ENCODE data around the gene LRRC3.

The LRRC3 gene

DNA sequence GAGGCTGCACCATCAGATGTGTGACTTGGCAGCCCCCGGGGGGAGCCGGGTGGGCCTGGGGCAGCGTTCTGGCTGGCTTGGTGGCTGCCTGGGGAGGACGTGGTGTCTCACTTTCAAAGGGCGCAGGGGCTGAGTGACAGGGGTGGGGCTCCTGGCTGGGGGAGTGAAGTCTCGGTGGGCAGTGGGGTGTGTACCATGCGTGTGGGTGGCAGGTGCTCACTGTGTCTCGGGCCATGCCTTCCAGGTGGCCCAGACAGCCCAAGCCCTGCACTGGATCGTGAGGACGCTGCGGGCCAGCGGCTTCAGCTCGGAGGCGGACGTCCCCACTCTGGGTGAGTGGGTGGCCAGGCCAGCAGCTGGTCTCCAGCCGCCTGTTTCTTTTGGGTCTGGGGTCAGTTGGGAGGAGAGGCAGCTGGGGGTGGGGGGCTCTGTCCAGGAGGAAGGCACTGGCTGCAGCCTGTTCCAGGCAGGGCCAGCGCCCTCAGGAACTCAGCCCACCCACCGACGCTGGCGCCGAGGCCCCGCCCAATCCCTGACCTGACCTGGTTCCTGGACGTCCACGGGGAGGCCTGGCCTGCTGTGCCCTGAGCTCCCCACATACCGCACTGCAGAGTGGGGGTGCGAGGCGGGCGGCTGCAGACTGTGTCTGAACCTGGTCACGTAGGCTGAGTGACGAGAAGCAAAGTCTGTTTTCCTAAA, 30.6 kb upstream of the LRRC3 start:
- DNase-seq, result no peak

DNA sequence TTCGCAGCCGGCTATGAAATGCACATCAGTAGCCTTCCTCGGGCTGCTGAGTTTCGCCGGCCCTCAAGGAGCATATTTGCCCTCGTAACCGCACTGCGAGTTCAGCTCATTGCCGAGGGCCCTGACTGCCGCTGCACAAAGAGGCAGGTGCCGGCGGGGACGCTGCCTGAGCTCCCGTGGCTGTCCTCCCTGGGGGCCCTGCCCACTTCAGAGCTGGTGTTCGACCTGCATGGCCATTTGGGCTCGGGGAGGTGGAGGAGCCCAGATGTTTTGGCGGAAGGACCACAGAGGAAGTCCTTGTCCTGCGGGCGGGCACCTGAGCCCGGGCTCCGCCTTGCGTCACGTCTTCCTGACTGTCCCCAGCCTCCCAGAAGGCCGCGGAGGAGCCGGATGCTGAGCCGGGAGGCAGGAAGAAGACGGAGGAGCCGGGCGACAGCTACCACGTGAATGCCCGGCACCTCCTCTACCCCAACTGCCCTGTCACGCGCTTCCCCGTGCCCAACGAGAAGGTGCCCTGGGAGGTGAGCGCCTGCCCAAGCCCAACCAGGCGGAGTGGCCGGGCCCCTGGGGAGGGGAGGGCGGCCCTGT, 29.9 kb upstream of the LRRC3 start:
- no peak for DNase-seq

DNA sequence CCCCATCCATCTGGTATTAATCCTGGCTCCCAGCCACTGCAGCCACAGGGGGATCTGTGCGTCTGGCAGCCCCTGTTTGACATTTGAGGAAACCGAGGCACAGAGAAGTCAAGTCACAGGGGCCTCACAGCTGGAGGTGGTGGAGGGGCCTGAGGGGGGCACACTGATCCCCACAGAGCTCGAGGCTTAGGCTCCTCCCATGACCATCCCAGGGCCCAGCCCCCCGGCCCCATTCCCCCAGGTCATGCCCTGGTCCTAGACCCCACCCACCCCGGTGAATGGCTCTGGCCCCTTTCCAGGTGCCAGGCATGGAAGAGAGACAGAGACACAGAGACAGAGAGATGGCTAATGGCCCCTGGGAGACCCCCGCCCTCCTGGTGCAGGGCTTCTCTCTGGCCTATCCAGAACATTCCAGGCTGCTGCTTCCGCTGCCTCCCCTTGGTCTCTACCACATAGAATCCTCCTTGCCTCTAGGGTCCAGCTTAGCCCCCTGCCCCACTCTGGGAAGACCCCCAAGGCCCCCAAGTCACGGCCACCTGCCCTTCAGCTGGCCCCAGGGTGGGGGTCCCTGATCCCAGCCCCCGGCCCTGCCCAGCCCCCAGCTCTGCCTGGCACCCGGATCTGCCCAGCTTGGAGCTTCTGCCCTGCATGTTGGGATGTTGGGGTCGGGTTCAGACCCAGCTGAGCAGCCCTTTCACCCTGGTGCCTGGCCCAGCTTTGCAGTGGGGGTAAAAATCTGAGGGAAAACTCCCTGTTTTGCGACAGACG, 29.2 kb upstream of the LRRC3 start:
- no peak for DNase-seq

DNA sequence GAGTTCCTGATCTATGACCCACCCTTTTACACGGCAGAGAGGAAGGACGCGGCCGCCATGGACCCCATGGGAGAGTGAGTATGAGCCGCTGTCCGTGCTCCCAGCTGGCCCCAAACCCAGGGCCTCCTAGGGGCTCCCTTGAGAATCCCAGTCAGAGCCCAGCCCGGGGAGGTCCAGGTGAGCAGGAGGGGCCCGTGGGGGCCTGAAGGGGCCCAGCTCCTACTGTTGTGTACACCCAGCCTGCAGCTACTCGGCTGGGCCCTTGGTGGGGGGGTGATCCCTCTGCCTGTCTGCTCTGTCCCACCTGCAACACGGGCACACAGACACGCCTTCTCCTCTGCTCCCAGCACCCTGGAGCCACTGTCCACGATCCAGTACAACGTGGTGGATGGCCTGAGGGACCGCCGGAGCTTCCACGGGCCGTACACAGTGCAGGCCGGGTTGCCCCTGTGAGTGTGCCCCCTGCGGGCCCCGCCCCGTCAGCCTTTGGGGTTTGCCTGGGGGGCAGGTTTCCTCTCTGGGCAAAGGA, 28.6 kb upstream of the LRRC3 start:
- no peak for DNase-seq

DNA sequence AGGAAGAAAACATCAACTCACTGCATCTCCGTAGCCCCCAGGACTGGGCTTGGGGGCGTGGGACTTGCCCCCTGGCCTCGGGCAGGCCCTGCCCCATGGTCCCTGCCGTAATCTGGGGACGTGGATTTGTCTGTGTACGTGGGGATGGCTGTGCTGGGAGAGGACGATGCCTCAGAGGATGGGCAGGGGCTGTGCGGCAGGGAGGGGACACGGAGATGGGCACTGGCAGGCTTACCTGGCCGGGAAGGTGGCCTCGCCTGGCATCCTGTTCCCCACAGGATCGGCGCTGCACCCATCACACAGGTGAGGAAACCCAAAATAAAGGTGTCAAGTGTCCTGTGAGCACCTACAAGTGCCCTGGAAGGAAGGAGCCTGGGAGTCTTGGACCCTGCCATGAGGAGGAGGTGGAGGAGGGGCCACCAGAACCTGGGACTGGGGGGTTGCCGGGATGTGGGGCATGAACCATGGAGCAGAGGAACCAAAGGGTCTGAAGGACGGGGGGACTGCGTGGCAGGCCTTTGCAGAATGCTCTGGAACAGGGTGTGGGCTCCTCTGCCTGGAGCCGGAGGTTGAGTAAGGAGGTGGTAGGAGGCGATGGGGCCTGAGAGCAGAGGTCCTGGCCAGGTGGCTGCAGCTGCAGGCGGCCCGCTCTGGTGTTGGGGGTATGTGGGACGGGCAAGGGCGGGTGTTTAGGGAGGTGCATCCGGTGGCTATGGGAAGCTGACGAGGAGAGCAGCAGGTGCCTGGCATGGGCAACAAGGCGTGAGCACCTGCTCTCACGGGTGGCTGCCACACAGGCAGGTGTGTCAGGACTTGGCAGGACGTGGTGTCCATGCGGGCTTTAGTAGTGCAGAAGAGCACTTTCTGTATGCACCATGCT, 27.8 kb upstream of the LRRC3 start:
- DNase-seq, result no peak

DNA sequence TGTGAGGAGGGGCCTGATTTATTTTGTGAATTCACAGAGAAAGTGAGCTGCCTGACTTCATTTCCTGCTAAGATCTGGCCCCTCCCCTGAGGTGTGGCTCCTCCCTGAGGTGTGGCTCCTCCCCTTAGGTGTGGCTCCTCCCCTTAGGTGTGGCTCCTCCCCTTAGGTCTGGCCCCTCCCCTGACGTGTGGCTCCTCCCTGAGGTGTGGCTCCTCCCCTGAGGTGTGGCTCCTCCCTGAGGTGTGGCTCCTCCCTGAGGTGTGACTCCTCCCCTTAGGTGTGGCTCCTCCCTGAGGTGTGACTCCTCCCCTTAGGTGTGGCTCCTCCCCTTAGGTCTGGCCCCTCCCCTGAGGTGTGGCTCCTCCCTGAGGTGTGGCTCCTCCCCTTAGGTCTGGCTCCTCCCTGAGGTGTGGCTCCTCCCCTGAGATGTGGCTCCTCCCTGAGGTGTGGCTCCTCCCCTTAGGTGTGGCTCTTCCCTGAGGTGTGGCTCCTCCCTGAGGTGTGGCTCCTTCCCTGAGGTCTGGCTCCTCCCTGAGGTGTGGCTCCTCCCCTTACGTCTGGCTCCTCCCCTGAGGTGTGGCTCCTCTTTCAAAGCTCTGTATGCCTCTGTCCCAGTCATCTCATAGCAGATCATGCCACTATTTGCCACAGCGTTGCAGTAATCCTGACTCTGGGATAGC, 26.9 kb upstream of the LRRC3 start:
- no peak for DNase-seq

DNA sequence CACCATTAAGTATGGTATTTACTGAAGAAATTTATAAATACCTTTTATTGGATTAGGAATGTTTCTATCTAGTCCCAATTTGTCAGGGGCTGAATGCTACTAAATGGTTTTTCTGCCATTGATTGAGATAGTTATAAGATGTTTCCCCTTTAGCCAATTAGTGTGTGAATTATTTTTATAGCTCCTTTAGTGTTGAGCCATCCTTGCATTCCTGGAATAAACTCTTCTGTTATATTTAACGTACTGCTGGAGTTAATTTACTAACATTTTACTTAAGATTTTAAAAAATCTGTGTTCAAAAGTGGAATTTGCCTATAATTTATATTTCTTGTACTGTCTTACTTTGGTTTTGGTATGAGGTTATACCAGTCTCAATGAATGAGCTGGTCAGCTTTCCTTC, 25.4 kb upstream of the LRRC3 start:
- DNase-seq, result no peak

DNA sequence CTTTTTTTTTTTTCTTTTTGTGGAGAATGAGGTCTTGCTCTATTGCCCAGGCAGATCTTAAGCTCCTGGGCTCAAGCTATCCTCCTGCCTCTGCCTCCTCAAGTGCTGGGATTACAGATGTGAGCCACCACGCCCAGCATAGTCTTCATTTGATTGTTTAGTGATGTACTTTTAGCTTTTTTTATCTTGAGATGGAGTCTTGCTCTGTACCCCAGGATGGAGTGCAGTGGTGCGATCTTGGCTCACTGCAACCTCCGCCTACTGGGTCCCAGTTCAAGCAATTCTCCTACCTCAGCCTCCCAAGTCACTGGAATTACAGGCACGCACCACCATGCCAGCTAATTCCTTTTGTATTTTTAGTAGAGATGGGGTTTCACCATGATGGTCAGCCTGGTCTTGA, 24.0 kb upstream of the LRRC3 start:
- no peak for DNase-seq

DNA sequence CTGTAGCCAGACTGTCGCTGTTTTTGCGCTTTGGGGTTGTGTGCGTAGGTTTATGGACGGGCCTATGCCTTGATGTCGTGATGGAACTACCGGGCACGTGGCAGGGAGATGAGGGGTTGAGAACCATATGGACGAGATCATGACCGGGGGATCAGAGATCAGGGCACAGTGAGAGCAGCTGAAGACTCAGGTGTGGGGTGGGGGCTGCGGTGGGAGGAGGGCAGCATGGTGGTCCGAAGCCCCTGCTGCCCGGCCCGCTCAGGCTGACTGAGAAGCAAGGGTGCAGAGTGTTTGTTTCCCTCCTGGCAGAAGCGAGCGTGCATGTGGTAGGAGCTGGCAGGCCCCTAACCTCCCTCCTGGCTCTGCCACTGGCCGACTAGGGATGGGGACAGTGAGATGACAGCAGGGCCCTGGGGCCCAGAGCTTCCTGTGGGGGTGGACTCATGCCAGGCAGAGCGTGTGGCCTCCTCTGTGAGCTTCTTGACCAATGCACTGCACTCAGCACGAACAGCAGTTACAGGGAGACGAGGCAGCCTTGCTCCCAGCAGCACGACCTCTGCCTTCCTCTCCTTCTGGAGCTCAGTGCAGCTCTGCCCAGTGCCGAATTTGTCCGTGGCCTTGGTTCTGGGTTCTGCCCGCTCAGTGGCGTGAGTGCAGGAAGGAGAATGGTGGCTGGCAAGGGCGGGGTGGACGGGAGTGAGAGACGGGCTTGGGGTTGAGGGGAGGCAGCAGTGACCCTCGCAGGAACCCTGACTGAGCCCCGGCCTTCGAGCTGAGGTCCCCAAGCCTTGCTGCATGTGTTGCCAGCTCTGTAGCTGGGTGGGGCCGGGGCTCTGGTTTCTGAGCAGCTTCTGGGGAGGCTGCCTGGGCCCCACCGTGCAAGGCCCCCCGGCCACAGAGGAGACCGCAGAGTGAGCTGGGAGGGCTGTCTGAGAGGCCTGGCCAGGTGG, 22.2 kb upstream of the LRRC3 start:
- DNase-seq, result no peak

DNA sequence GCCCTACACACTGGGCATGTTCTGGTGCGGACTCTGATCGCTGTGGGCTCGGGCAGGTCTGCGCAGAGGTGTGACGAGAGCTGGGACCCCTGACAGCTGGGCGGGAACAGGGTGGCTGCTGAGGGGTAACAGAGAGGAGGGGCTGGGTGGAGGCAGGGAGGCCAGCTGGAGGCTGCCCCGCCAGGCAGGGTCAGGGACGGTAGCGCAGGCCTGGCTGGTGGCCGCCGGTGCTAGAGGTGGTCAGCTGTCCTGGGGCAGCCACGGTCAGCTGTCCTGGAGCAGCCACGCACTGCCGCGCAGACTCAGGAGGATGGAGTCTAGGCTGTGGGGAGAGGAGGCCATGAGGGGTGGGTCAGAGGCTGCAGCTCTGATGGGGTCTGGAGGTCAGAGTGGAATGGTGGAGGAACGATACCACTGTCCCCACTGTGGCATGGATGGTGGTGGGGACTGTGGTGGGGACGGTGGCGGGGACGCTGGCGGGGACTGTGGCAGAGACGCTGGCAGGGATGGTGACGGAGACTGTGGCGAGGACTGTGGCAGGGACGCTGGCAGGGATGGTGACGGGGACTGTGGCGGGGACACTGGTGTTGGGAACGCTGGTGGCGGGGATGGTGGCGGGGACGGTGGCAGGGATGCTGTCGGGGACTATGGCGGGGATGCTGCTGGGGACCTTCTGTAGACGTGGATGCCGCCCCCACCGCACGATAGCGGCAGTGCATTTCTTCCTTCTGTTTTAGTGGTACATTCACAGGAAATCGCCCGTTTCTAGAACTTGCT, 21.3 kb upstream of the LRRC3 start:
- no peak for DNase-seq

DNA sequence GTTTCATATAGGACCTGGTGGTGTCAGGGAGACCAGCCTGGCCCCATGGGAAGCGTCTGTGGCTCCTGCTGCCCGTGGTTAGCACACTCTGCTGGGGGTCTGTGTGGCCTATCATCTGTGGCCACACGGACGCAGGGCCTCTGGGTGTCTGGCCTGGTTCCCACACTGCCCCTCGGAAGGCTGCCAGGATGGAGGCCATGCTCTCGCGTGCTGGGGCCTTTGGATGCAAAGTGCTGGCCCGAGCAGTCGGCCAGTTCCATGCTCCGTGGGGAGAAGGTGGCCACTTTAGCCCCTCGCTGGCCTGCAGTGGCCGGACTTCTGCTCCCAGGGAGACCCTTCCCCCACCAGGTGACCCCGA, 20.8 kb upstream of the LRRC3 start:
- no peak for DNase-seq

DNA sequence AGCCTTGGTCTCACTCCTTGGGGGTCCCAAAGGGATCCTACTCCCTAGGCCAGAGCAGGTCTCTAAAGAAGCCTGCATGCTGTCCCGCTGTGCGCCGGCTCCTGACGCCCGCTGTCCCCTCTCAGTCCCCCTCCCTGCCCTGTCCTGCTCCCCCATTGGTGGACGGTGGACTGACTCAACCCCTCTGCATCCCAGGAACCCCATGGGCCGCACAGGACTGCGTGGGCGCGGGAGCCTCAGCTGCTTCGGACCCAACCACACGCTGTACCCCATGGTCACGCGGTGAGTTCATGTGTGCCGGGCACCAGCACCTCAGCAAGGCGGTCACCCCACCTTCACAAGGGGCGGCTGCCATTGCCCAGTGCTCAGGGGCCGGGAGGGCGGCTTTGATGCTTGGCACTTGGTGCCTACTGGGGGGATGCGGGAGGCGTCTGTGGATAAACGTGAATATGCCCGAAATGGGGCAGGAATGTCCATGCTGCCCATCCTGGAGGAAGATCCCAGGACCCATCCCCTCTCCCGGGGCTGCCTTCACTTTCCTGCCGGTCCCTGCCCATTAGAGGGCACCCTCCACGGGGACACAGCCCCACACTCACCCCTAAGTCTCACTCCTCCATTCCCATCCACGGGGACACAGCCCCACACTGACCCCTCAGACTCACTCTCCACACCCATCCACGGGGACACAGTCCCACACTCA, 20.2 kb upstream of the LRRC3 start:
- no peak for DNase-seq

DNA sequence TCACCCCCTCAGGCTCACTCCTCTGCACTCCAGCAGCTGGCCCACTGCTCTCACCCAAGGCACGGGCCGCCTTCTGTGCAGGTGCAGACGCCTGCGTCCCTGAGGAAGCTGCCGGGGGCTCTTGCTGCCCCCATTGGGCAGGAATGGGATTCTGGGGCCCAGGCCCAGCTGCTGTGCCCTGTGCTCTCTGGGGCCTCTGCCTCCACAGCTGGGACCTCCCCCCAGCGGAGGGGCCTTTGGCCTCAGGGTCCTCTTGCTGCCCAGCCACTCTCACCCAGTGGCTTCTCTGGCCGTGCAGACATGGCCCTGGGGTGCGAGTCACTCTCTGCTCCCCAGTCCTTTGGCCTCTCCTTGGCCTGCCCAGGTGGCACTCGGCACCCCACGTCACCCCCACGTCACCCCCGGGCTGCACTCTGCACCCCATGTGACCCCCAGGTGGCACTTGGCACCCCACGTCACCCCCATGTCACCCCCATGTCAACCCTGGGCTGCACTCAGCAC, 19.1 kb upstream of the LRRC3 start:
- DNase-seq, result no peak

DNA sequence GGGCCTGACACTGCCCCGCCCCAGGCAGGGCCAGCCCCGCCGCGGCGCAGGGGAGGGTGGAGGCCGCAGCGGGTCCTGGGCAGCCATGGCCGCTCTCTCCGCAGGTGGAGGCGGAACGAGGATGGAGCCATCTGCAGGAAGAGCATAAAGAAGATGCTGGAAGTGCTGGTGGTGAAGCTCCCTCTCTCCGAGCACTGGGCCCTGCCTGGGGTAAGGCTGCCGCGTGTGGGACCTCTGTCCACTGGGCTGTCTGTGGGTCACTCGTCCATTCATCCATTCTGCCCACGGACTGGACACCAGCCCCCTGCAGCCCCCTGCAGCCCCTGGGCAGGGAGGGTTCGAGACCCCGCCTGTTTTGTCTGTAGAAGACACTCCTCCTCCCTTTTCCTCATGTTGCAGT, 18.4 kb upstream of the LRRC3 start:
- DNase-seq, result no peak

DNA sequence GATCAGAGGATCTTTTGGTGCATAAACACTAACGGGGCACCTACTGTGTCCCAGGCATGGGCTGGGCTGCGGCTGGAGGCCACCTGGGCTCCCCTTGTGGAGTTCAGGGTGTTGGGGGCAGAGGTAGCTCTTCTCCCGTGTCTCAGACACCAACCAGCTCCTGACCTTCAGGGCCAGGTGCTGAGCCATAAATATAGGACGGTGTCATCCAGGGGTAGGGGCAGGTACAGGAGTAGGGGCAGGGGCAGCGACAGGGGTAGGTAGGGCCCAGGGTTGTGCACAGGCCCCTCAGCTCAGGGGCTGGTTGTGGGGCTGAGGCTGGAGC, 18.0 kb upstream of the LRRC3 start:
- DNase-seq, result no peak

DNA sequence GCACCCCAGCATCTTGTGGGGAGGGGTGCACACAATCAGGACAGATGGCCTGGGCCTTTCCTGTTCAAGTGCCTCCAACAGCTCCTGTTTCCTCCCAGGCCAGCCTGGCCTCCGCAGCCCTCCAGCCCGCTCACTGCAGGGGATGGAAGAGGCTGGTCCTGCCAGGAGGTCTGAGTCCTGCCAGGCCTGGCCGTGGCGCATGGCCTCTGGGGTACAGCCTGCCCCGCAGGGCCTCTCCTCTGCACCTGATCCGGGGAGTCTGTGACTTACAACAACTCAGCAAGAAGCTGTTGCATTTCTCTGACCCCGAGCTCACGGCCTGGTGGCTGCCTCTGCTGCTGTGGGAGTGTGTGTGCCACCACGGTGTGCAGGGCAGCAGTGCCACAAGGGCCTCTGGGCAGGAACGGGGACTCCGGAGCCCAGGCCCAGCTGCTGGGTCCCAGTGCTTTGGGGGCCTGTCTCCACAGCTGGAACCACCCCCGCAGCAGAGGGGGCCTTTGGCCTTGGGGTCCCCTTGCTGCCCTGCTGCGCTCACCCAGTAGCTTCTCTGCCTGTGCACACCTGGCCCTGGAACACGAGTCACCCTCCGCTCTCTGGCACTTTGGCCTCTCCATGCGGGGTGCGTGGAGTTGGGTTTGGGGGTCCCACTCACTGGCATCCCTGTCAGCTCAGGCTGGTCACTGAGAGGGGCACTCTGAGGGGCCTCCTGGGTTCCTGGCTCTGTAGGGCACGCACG, 17.4 kb upstream of the LRRC3 start:
- DNase-seq, result no peak

DNA sequence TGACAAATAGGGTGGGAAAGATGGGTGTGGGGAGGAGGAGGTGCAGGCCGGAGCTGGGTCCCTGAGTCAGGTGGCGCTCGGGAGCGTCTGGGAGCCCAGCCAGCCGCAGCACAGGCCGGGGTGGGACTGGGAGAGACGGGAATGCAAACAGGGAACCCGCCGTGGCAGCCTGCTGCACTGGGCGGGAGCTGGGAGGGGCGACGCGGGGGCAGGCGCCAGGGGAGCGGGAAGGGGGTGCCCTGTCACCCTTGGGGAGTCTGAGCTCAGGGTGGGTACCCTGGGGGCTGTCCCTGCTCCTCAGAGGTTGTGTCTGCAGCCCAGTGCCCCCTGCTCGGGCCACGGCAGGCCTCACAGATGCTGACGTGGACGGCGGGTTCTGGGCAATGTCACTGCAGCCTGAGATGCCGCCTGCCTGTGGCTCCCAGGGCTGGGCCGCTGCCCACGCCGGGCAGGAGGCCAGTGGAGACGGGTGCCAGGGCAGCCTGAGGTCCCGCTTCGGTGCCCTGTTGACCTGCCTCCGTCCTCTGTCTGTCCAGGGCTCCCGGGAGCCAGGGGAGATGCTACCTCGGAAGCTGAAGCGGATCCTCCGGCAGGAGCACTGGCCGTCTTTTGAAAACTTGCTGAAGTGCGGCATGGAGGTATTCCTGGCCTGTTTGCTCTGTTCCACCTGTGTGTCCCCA, 16.6 kb upstream of the LRRC3 start:
- no peak for DNase-seq

DNA sequence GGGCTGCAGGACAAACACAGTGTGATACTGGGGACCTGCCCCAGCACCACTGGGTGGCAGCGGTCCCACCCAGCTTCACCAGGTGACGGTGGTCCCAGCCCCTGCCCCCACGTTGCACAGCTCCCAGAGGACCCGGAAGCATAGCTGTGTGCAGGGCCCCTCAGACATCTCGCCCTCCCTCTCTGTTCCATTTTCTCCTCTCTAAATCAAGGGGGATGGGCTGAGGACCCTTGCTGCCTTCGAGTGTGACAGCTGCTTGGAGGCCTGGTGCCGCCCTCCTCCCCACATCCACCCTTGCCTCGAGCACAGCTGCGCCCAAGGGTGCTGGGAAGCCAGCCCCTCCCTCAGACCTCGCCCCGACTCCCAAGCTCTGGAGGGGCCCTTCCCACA, 16.1 kb upstream of the LRRC3 start:
- DNase-seq, result no peak
